Heart right ventricle (tissue), 16 donors: ENCODE data around the gene DPP9. TPM values are rescaled to one million over a fixed set of nuclear protein-coding genes. Genes with fewer than 3 reads are reported as not detected.

Experiments
- ATAC-seq, 8 donors: fragments of 200-7000 bp; cut with Tn5 transposase; one replicate each; pipeline ENCODE4 v1.9.1; 2020; ENCODE audit warnings: mild to moderate bottlenecking in 8 of 8, moderate library complexity in 8 of 8, moderate number of reproducible peaks in 1 of 8
- DNase-seq, 2 donors: peaks; one replicate each; pipeline ENCODE4 v3.0.0-alpha.2; 2020
- H3K27ac ChIP-seq, 10 donors: fragments of 200-600 bp; sonication (generic) in 2 of 10; one replicate each; pipeline versions ENCODE4 v1.5.0 to v1.8.0; 2020 to 2022; ENCODE audit warnings: mild to moderate bottlenecking in 3 of 10
- H3K27me3 ChIP-seq, 7 donors: fragments of 200-600 bp; one replicate each; pipeline ENCODE4 v1.8.0; 2021 to 2022; ENCODE audit warnings: mild to moderate bottlenecking in 2 of 7
- H3K36me3 ChIP-seq, 9 donors: fragments of 200-600 bp; sonication (generic) in 1 of 9; one replicate each; pipeline versions ENCODE4 v1.5.0 to v1.8.0; 2020 to 2022; ENCODE audit warnings: mild to moderate bottlenecking in 2 of 9
- H3K4me1 ChIP-seq, 9 donors: fragments of 200-600 bp; sonication (generic) in 1 of 9; one replicate each; pipeline versions ENCODE4 v1.5.0 to v1.8.0; 2020 to 2022; ENCODE audit warnings: mild to moderate bottlenecking in 4 of 9
- H3K4me3 ChIP-seq, 10 donors: fragments of 200-600 bp; sonication (generic) in 2 of 10; one replicate each; pipeline versions ENCODE4 v1.5.0 to v1.8.0; 2020 to 2022; ENCODE audit warnings: mild to moderate bottlenecking in 7 of 10, moderate library complexity in 2 of 10
- H3K9me3 ChIP-seq, 11 donors: fragments of 200-600 bp in 10 of 11; sonication (generic) in 2 of 11; one replicate each; pipeline versions ENCODE4 v1.5.0 to v1.8.0; 2013 to 2022; ENCODE audit warnings: mild to moderate bottlenecking in 2 of 11, control low read depth in 1 of 11, moderate library complexity in 1 of 11
- CTCF ChIP-seq, 9 donors: fragments of 200-600 bp; sonication (generic) in 2 of 9; IDR thresholded peaks; one replicate each; pipeline versions ENCODE4 v1.5.0 to v1.8.0; 2021 to 2022; ENCODE audit warnings: antibody characterized with exemption in 9 of 9, mild to moderate bottlenecking in 5 of 9, moderate library complexity in 1 of 9
- WGBS, 2 donors: extraction: QIAGEN DNeasy Blood & Tissue Kit; methylation state at CpG; one replicate each; pipeline ENCODE4 v1.1.7; 2013; ENCODE audit warnings: inconsistent platforms in 1 of 2; 5-methylcytosine and 5-hydroxymethylcytosine counted together
- intact Hi-C, 10 donors: fragments of 100-400 bp; cut with DNase I; formaldehyde crosslinking; loops; one replicate each; pipeline versions ENCODE4 v1.11.1 to v1.14.2; 2022
- polyA plus RNA-seq, 2 donors: library from polyadenylated mRNA; stranded (reverse); fragments of 200-250 nt; gene quantifications; one replicate each; pipeline ENCODE4 v1.2.3, GENCODE V29; 2013
- total RNA-seq, 10 donors: library from RNA; stranded (reverse); fragmentation: NEBNext Ultra II Directional in 3 of 10; extraction: Animal tissue kit (Norgen Biotek cat#: 25700) in 3 of 10; gene quantifications; one replicate each; pipeline versions ENCODE4 v1.2.1 to v1.2.4, GENCODE V29; 2021 to 2023
- donor health status: Arrhythmogenic right ventricular cardiomyopathy.
- donor health status: ischemic (EF 13 %, LVEDD 7.1; RV severe dilation, severe dysfunction).
- donor health status: healthy with polysubstance abuse.
- donor health status: DM: no; HTN: yes; CAD: no.
- donor health status: DM: no; HTN: no; CAD: no.
- donor health status: ischemic (EF 25% LVEDD 6.9; RV normal size, moderate dysfunction).
- donor health status: ischemic (EF 25% LVEDD 5.7; RV mildly dilated, moderate dysfunction).
- donor health status: healthy.
- donor health status: DM: yes; HTN: yes; CAD: no.
- donor health status: Ischemic cardiomyopathy.
- donor health status: ischemic (EF 35%, LVEDD 5.7; RV mildly dilated, moderate dysfunction).
- donor health status: nonischemic (EF 11% LVEDD 7.7; RV severe dilation, severe dysfunction).
- donor health status: DM: yes; HTN: yes; CAD: no.
- donor health status: PGD.
- donor health status: ischemic (EF 29% LVEDD 5.4; RV normal size, mild dysfunction).
- donor health status: nonischemic (EF 23%, LVEDD 6.1; RV moderate dilation, normal function).

The DPP9 gene
- total and polyA plus RNA-seq, 12 donors: 34.0 to 52.2 (median 43.2) TPM

- WGBS, 2 donors: 66 to 71% methylated on average over 19 of the region's 19 CpGs
- DNase-seq: no peak
- no peaks in the 10 kb centered on the region for H3K9me3 ChIP-seq
- peak; percentile 39 to 73 (median 53) for ATAC-seq
- TF ChIP-seq CTCF (IDR thresholded peaks at IDR 0.05): no peak
- intact Hi-C loops: no loop called here
- H3K36me3 ChIP-seq: peaks cover 0 to 98% (median 67%) of the 10 kb centered on the region in 9 donors
- peak overlapping the region in 9 of 10 donors; percentile 41 to 92 (median 78) for H3K27ac ChIP-seq
- no peaks in the 10 kb centered on the region for H3K27me3 ChIP-seq
- no peak overlapping the region for H3K4me3 ChIP-seq
- H3K4me1 ChIP-seq: peaks cover 0 to 42% (median 14%) of the 10 kb centered on the region in 9 donors
Observed at GRCh38 chr19:4695224-4695731, 28.4 kb downstream of the DPP9 start.

- ATAC-seq (peak in 7 of 8 donors; percentile 27 to 69 (median 47)), DNase-seq (peak in 1 of 2 donors; percentile 66)
- intact Hi-C loops: no loop called here
- H3K36me3 ChIP-seq: peaks cover 0 to 98% (median 68%) of the 10 kb centered on the region in 9 donors
- H3K27me3 ChIP-seq: no peaks in the 10 kb centered on the region
- peaks cover 0 to 42% (median 14%) of the 10 kb centered on the region in 9 donors for H3K4me1 ChIP-seq
- peak overlapping the region; percentile 19 to 92 (median 75) for H3K27ac ChIP-seq
- 76 to 80% methylated on average over 22 of the region's 22 CpGs for WGBS, 2 donors
- TF ChIP-seq CTCF (IDR thresholded peaks at IDR 0.05): no peak
- H3K4me3 ChIP-seq: no peak overlapping the region
- no peaks in the 10 kb centered on the region for H3K9me3 ChIP-seq
Observed at GRCh38 chr19:4694211-4694987, 29.2 kb downstream of the DPP9 start.

- no peak for TF ChIP-seq CTCF (IDR thresholded peaks at IDR 0.05)
- no peak overlapping the region for H3K4me3 ChIP-seq
- 88 to 89% methylated on average over 15 of the region's 15 CpGs for WGBS, 2 donors
Observed at GRCh38 chr19:4693471-4694121, 30.0 kb downstream of the DPP9 start.

GRCh38 chr19:4693078-4693350 is 30.6 kb downstream of the DPP9 start:
- no peak for DNase-seq
- intact Hi-C loops: no loop called here
- Histone ChIP-seq H3K9me3 (no peaks in the 10 kb centered on the region), H3K36me3 (peaks cover 7 to 99% (median 78%) of the 10 kb centered on the region in 9 donors), H3K4me1 (peaks cover 0 to 42% (median 14%) of the 10 kb centered on the region in 9 donors), H3K4me3 (no peak overlapping the region), H3K27ac (peak overlapping the region in 1 of 10 donors; percentile 78), H3K27me3 (no peaks in the 10 kb centered on the region)
- 85 to 92% methylated on average over 7 of the region's 7 CpGs for WGBS, 2 donors
- no peak for TF ChIP-seq CTCF (IDR thresholded peaks at IDR 0.05)
- no peak for ATAC-seq

More at GRCh38 chr19:4693471-4694121, 30.0 kb downstream of the DPP9 start:
- Histone ChIP-seq H3K36me3 (peaks cover 7 to 99% (median 72%) of the 10 kb centered on the region in 9 donors), H3K27ac (peak overlapping the region in 8 of 10 donors; percentile 19 to 92 (median 78)), H3K27me3 (no peaks in the 10 kb centered on the region), H3K9me3 (no peaks in the 10 kb centered on the region), H3K4me1 (peaks cover 0 to 42% (median 14%) of the 10 kb centered on the region in 9 donors)
- intact Hi-C loops: no loop called here
- ATAC-seq: no peak
- no peak for DNase-seq
